Ascending aorta (tissue), 2 donors: ENCODE data around the gene FOXB2. TPM values are rescaled to one million over a fixed set of nuclear protein-coding genes. Genes with fewer than 3 reads are reported as not detected.

ENCODE experiments used
- DNase-seq, 2 donors: peaks; one replicate each; pipeline ENCODE4 v3.0.0-alpha.2; 2019; ENCODE audit warnings: low spot score in 2 of 2
- H3K27ac ChIP-seq, 2 donors: fragments of 200-600 bp; sonication (generic); one replicate each; pipeline ENCODE4 v1.5.1; 2016 to 2017; ENCODE audit warnings: mild to moderate bottlenecking in 1 of 2
- H3K27me3 ChIP-seq: fragments of 200-600 bp; sonication (generic); one replicate; pipeline ENCODE4 v1.5.1; 2017
- H3K36me3 ChIP-seq, 2 donors: fragments of 200-600 bp; sonication (generic); one replicate each; pipeline ENCODE4 v1.5.1; 2016
- H3K4me1 ChIP-seq, 2 donors: fragments of 200-600 bp; sonication (generic); one replicate each; pipeline ENCODE4 v1.5.1; 2016 to 2017; ENCODE audit warnings: mild to moderate bottlenecking in 1 of 2
- H3K4me3 ChIP-seq, 2 donors: fragments of 200-600 bp; sonication (generic); one replicate each; pipeline ENCODE4 v1.5.1; 2016 to 2017; ENCODE audit warnings: mild to moderate bottlenecking in 1 of 2
- H3K9me3 ChIP-seq, 2 donors: fragments of 200-600 bp; sonication (generic); one replicate each; pipeline ENCODE4 v1.5.1; 2016
- CTCF ChIP-seq, 3 experiments: fragments of 200-600 bp in 2 of 3; fragments of 450-650 bp in 1 of 3; sonication (generic) in 2 of 3; IDR thresholded peaks; one replicate each; pipeline ENCODE4 v1.5.1; 2016 to 2019; ENCODE audit warnings: antibody characterized with exemption in 3 of 3, mild to moderate bottlenecking in 1 of 3, moderate library complexity in 1 of 3
- intact Hi-C: fragments of 100-400 bp; cut with DNase I; formaldehyde crosslinking; loops from one replicate; pipeline ENCODE4 v1.15.1; 2023
- total RNA-seq: library from RNA; depleted of rRNA; stranded (reverse); fragments of >200 nt; gene quantifications from one replicate; pipeline ENCODE4 v1.1.0, GENCODE V29; 2016

FOXB2 gene
- total RNA-seq, 1 donor from 2014 or later, result not detected

- H3K27me3 ChIP-seq, result no peaks in the 10 kb centered on the region
- no peak for TF ChIP-seq CTCF (IDR thresholded peaks at IDR 0.05)
- no peak overlapping the region for H3K27ac ChIP-seq
- no peaks in the 10 kb centered on the region for H3K4me1 ChIP-seq
- H3K9me3 ChIP-seq, result no peaks in the 10 kb centered on the region
- no peaks in the 10 kb centered on the region for H3K36me3 ChIP-seq
- no peak overlapping the region for H3K4me3 ChIP-seq
- DNase-seq, result no peak
- intact Hi-C loops, result no loop called here
These were observed 19.1 kb upstream of the FOXB2 start for GRCh38 chr9:77000330-77000729.

GRCh38 chr9:77003366-77003765, 16.1 kb upstream of the FOXB2 start:
- Histone ChIP-seq H3K4me3 (no peak overlapping the region), H3K4me1 (no peaks in the 10 kb centered on the region), H3K9me3 (no peaks in the 10 kb centered on the region), H3K27me3 (peaks cover 8% of the 10 kb centered on the region), H3K27ac (no peak overlapping the region), H3K36me3 (no peaks in the 10 kb centered on the region)
- no peak for TF ChIP-seq CTCF (IDR thresholded peaks at IDR 0.05)
- intact Hi-C loops, result no loop called here
- DNase-seq, result no peak

GRCh38 chr9:77005216-77005615, 14.2 kb upstream of the FOXB2 start:
- no peak for DNase-seq
- intact Hi-C loops, result no loop called here
- TF ChIP-seq CTCF (IDR thresholded peaks at IDR 0.05), result no peak
- H3K36me3 ChIP-seq, result no peaks in the 10 kb centered on the region
- H3K9me3 ChIP-seq, result no peaks in the 10 kb centered on the region
- peaks cover 12% of the 10 kb centered on the region for H3K27me3 ChIP-seq
- H3K4me3 ChIP-seq, result no peak overlapping the region
- no peak overlapping the region for H3K27ac ChIP-seq
- no peaks in the 10 kb centered on the region for H3K4me1 ChIP-seq

GRCh38 chr9:77010527-77010926, 8.9 kb upstream of the FOXB2 start:
- H3K27me3 ChIP-seq, result peaks cover 51% of the 10 kb centered on the region

GRCh38 chr9:77011973-77012821, 7.3 kb upstream of the FOXB2 start:
- no peaks in the 10 kb centered on the region for H3K36me3 ChIP-seq
- H3K27ac ChIP-seq, result no peak overlapping the region
- DNase-seq, result no peak
- no peaks in the 10 kb centered on the region for H3K9me3 ChIP-seq
- peak; percentile 47 to 75 (median 66) for TF ChIP-seq CTCF (IDR thresholded peaks at IDR 0.05)
- H3K4me1 ChIP-seq, result peaks cover 7 to 11% of the 10 kb centered on the region in 2 donors
- intact Hi-C loops, result no loop called here
- peaks cover 66% of the 10 kb centered on the region for H3K27me3 ChIP-seq
- H3K4me3 ChIP-seq, result peak overlapping the region; percentile 20 to 24

More at GRCh38 chr9:77010527-77010926, 8.9 kb upstream of the FOXB2 start:
- no peak overlapping the region for H3K27ac ChIP-seq
- no peak for DNase-seq
- no peaks in the 10 kb centered on the region for H3K9me3 ChIP-seq
- H3K4me1 ChIP-seq, result peaks cover 6 to 7% of the 10 kb centered on the region in 2 donors
- H3K36me3 ChIP-seq, result no peaks in the 10 kb centered on the region
- TF ChIP-seq CTCF (IDR thresholded peaks at IDR 0.05), result no peak
- H3K4me3 ChIP-seq, result no peak overlapping the region
- intact Hi-C loops, result no loop called here
